Lower leg skin (tissue), 4 donors: ENCODE measurements around the gene C1QTNF5. TPM values are rescaled to one million over a fixed set of nuclear protein-coding genes. Genes with fewer than 3 reads are reported as not detected.
A peak's percentile ranks its signal among the peaks of the same experiment; 100 is the strongest.

Experiments used
- DNase-seq, 2 donors: peaks; one replicate each; pipeline ENCODE4 v3.0.0-alpha.2; 2019; ENCODE audit warnings: low spot score in 2 of 2
- H3K4me3 ChIP-seq: fragments of 200-600 bp; sonication (generic); 2 replicates; pipeline ENCODE4 v1.5.1; 2017; ENCODE audit warnings: mild to moderate bottlenecking, low read depth; ENCODE audit not compliant: poor library complexity, severe bottlenecking
- POLR2A ChIP-seq, 2 donors: fragments of 450-650 bp; IDR thresholded peaks; one replicate each; pipeline ENCODE4 v1.6.1; 2016 to 2017; ENCODE audit warnings: antibody characterized with exemption in 2 of 2, mild to moderate bottlenecking in 1 of 2, moderate library complexity in 1 of 2
- WGBS, 2 donors: methylation state at CpG; one replicate each; pipeline ENCODE4 v1.1.5; 2018; 5-methylcytosine and 5-hydroxymethylcytosine counted together
- intact Hi-C: fragments of 100-400 bp; cut with DNase I; formaldehyde crosslinking; loops from one replicate; pipeline ENCODE4 v1.15.0; 2023; ENCODE audit warnings: low total_unique reads
- total RNA-seq, 4 donors: library from RNA; depleted of rRNA; stranded (reverse); fragments of >200 nt; gene quantifications; one replicate each; pipeline ENCODE4 v1.1.0, GENCODE V29; 2016
- TF ChIP-seq, protein P1 (sequence below), 3 donors: fragments of 450-650 bp; IDR thresholded peaks; one replicate each; pipeline ENCODE4 v1.5.1; 2016; ENCODE audit warnings: antibody characterized with exemption in 3 of 3, mild to moderate bottlenecking in 3 of 3, moderate library complexity in 2 of 3

Gene C1QTNF5
- total RNA-seq, 4 donors from 2014 or later = 4.2 to 14.3 (median 8.6) TPM

DNA sequence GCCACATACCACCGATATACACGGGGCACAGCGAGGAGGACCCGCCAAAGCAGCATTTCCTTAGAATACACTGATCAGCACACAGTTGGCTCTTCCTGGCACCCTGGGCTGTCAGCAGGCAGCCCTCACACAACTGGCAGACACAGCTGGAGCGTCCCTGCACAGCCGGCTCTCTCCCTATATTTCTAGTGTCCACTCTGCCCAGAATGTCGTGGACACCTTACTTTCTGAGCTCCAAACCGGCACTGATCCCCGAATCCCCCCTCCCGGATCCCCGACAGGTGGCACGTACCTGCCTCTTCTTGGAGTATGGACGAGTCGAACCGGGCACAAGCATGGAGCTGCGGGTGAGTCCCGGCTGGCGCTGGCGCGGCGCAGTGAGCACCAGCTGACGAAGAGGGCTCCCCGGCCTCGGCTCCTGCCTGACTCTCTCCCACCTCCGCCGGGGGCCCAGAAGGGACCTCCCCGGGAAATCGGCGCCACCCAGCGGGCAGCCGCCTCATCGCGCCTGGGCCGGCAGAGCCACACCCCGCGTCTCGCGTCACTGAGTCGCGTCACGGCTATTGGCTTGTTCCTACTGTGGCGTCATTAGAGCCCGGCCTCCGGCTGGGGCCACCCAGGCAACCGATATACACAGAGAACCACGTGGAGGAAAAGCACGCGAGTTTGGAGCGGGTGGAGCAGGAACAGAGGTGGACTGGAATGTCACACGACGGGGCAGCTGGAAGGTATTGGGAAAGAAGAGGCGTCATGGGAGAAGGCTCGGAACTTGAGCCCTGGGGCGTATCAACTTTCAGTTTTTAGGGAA is 40.7 kb upstream of the C1QTNF5 start, which contains the start of gene USP2:
Gene USP2, minus strand, starts transcription at position 510 of the 808 bp plus-strand sequence. CDS start 8,210 bp downstream, outside the sequence.
- intact Hi-C loops = no loop called here
- H3K4me3 ChIP-seq = peak within 1 kb of the TSS; percentile 17
- WGBS, 2 donors = 0 to 1% methylated on average over 41 to 46 of the region's 54 CpGs
- TF ChIP-seq, protein P1, sequence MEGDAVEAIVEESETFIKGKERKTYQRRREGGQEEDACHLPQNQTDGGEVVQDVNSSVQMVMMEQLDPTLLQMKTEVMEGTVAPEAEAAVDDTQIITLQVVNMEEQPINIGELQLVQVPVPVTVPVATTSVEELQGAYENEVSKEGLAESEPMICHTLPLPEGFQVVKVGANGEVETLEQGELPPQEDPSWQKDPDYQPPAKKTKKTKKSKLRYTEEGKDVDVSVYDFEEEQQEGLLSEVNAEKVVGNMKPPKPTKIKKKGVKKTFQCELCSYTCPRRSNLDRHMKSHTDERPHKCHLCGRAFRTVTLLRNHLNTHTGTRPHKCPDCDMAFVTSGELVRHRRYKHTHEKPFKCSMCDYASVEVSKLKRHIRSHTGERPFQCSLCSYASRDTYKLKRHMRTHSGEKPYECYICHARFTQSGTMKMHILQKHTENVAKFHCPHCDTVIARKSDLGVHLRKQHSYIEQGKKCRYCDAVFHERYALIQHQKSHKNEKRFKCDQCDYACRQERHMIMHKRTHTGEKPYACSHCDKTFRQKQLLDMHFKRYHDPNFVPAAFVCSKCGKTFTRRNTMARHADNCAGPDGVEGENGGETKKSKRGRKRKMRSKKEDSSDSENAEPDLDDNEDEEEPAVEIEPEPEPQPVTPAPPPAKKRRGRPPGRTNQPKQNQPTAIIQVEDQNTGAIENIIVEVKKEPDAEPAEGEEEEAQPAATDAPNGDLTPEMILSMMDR (IDR thresholded peaks at IDR 0.05) = peak in 1 of 3 donors; percentile 80
- no peak for TF ChIP-seq POLR2A (IDR thresholded peaks at IDR 0.05)
- peak; percentile 96 to 99 for DNase-seq

DNA sequence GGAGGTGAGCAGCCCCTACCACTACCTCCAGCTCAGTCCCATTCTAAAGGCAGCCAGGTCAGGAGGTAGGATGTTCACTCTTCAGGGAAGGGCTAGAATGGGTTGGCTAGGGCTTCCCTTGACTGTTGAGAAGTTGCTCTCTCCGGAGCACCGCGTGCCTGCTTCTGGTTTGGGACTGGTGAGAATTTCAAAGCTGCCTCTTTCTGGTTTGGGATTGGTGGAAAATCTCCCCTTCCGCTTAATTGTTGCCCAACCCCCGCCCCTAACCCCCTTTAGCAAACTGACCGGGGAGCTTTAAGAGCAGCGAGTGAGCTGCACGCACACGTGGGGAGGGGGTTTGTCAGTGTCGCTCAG is 40.1 kb upstream of the C1QTNF5 start:
- no peak overlapping the region for H3K4me3 ChIP-seq
- TF ChIP-seq, protein P1 (IDR thresholded peaks at IDR 0.05) = no peak
- TF ChIP-seq POLR2A (IDR thresholded peaks at IDR 0.05) = no peak
- WGBS, 2 donors = 9 to 10% methylated on average over 9 to 10 of the region's 10 CpGs
- intact Hi-C loops = no loop called here
- peak in 1 of 2 donors; percentile 15 for DNase-seq

DNA sequence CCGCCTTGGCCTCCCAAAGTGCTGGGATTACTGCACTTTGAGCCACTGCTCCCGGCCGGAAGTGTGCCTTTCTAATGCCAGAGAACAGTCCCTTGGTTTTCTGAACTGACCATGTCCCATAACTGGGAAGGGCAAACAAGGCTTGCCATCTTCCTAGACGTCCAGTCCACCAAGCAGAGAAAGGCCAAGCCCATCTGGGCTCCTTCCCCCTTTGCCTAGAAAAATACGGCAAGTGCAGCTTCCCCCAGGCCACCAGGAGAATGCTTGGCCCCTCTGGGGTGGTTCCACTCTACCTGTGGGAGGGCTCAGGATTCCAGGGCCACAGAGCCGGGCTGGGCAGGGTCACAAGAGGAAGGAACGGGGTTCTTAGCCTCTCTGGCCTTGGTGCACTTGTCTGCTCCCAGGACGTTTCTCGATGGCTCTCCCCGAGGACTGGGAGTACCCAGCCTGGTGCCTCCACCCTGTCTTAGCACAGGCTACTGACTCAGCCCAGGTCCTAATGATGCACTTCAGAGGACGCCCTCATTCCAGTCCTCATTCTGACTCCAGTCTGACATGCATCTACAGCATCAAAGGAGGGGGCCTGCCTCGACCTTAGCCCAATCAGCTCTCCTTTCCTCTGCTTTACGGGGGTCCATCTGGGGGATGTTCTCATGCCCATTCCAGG is 39.6 kb upstream of the C1QTNF5 start:
- H3K4me3 ChIP-seq = no peak overlapping the region
- TF ChIP-seq, protein P1 (IDR thresholded peaks at IDR 0.05) = no peak
- no peak for TF ChIP-seq POLR2A (IDR thresholded peaks at IDR 0.05)
- intact Hi-C loops = no loop called here
- DNase-seq = peak; percentile 18 to 86
- WGBS, 2 donors = 71 to 79% methylated on average over 11 to 13 of the region's 13 CpGs

DNA sequence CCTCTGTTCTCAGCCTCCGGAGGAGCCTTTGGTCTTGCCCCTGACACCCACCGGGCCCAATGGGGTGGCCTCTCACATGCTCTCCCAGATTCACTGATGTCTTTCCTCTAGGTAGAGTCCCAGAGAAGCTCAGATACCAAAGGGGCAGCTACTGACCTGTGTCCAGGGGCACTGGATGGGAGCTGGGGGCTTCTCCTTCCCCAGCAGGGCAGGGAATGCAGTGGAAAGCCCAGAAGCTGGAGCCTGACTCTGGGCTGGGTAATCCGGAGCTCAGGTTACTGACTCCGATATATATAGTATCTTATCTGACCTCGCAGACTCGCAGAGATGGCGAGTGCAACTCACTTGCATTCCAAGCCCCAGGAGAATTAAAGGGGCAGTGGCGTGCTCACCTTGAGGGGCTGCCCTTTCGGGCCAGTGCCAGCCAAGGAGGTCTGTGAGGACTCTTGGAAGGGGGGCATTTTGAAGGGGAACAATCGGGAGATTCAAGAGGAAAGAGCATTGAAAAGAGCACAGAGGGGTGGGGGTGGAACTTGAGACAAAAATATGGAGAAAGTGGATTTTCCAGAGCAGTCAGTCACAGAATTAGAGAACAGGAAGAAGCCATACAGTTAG is 38.3 kb upstream of the C1QTNF5 start:
- intact Hi-C loops = no loop called here
- H3K4me3 ChIP-seq = no peak overlapping the region
- peak in 1 of 2 donors; percentile 77 for DNase-seq
- no peak for TF ChIP-seq POLR2A (IDR thresholded peaks at IDR 0.05)
- TF ChIP-seq, protein P1 (IDR thresholded peaks at IDR 0.05) = no peak
- WGBS, 2 donors = 79 to 87% methylated on average over 10 of the region's 10 CpGs

DNA sequence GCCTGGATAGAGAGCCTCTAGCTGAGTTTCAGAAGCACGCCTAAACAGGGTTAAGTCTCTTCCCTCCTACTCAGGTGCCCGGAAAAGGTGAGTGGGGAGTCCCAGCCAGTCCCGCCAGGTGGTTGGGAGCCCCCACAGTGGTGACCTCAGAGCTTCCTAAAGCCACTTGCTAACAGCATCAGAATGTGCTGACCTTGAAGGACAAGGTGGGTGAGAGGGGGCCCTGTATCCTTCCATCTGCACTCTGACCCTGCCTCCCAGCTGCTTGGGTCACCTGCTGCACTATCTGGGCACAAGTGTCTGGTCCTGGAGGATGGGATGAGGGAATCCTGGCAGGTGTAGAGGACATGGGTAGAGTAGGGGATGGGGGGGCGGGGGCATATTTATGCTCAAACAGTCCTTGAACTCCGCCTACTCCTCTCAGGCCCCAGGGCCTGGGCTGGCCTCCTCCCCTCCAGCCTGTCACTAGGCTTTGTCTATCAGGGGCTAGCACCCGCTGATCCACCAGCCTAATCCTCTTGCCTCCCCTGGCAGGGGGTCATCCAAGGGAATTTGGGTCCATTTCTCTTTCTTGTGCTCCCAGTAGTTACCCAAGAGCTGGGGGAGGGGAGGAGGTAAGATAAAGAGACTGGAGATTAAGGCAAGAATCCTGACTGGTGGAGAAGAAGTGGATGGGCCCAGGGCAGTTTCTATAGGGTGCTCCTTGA is 37.4 kb upstream of the C1QTNF5 start:
- TF ChIP-seq POLR2A (IDR thresholded peaks at IDR 0.05) = no peak
- TF ChIP-seq, protein P1 (IDR thresholded peaks at IDR 0.05) = no peak
- peak in 1 of 2 donors; percentile 49 for DNase-seq
- intact Hi-C loops = no loop called here
- H3K4me3 ChIP-seq = no peak overlapping the region
- WGBS, 2 donors = 71 to 75% methylated on average over 6 of the region's 6 CpGs
